ENCODE results near the gene PCSK7.
"Not testable (repeated sequence)": the region's sequence is repeated elsewhere in the genome, so short reads cannot be mapped to it uniquely, and the experiment has no call there.

The PCSK7 gene, protein sequence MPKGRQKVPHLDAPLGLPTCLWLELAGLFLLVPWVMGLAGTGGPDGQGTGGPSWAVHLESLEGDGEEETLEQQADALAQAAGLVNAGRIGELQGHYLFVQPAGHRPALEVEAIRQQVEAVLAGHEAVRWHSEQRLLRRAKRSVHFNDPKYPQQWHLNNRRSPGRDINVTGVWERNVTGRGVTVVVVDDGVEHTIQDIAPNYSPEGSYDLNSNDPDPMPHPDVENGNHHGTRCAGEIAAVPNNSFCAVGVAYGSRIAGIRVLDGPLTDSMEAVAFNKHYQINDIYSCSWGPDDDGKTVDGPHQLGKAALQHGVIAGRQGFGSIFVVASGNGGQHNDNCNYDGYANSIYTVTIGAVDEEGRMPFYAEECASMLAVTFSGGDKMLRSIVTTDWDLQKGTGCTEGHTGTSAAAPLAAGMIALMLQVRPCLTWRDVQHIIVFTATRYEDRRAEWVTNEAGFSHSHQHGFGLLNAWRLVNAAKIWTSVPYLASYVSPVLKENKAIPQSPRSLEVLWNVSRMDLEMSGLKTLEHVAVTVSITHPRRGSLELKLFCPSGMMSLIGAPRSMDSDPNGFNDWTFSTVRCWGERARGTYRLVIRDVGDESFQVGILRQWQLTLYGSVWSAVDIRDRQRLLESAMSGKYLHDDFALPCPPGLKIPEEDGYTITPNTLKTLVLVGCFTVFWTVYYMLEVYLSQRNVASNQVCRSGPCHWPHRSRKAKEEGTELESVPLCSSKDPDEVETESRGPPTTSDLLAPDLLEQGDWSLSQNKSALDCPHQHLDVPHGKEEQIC

GRCh38 chr11:117231842-117232091, at the start of gene PCSK7:
TSS of gene PCSK7 (minus strand) at chr11:117232073. CDS start at chr11:117229844, 2,229 bp downstream.
- Histone ChIP-seq H3K27ac (peak within 1 kb of the TSS; percentile 86 to 94), H3K27me3 (no peaks in the 10 kb centered on the region), H3K9me3 (no peaks in the 10 kb centered on the region), H3K4me3 (peak within 1 kb of the TSS; percentile 66 to 83), H3K36me3 (peaks cover 16 to 35% (median 32%) of the 10 kb centered on the region in 3 donors), H3K4me1 (peaks cover 0 to 32% (median 26%) of the 10 kb centered on the region in 4 donors)
- intact Hi-C loops (cut with DNase I; ENCODE audit: low total_unique reads) = loop anchor here (5.0 to 10.0 kb wide), 4 partner anchors 39 to 447 kb away; partner anchors contain the start of genes BACE1 and ZPR1
- TF ChIP-seq, protein P1, sequence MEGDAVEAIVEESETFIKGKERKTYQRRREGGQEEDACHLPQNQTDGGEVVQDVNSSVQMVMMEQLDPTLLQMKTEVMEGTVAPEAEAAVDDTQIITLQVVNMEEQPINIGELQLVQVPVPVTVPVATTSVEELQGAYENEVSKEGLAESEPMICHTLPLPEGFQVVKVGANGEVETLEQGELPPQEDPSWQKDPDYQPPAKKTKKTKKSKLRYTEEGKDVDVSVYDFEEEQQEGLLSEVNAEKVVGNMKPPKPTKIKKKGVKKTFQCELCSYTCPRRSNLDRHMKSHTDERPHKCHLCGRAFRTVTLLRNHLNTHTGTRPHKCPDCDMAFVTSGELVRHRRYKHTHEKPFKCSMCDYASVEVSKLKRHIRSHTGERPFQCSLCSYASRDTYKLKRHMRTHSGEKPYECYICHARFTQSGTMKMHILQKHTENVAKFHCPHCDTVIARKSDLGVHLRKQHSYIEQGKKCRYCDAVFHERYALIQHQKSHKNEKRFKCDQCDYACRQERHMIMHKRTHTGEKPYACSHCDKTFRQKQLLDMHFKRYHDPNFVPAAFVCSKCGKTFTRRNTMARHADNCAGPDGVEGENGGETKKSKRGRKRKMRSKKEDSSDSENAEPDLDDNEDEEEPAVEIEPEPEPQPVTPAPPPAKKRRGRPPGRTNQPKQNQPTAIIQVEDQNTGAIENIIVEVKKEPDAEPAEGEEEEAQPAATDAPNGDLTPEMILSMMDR (IDR thresholded peaks at IDR 0.05) = no peak
- DNase-seq = peak in 1 of 2 donors; percentile 67

GRCh38 chr11:117281159-117281558, 49.3 kb upstream of the PCSK7 start:
- intact Hi-C loops (cut with DNase I; ENCODE audit: low total_unique reads) = no loop called here
- Histone ChIP-seq H3K4me1 (no peaks in the 10 kb centered on the region), H3K27ac (no peak overlapping the region), H3K36me3 (peaks cover 42 to 78% (median 58%) of the 10 kb centered on the region in 3 donors), H3K27me3 (no peaks in the 10 kb centered on the region), H3K4me3 (no peak overlapping the region), H3K9me3 (no peaks in the 10 kb centered on the region)
- TF ChIP-seq, protein P1 (IDR thresholded peaks at IDR 0.05) = no peak
- no peak for DNase-seq

DNA sequence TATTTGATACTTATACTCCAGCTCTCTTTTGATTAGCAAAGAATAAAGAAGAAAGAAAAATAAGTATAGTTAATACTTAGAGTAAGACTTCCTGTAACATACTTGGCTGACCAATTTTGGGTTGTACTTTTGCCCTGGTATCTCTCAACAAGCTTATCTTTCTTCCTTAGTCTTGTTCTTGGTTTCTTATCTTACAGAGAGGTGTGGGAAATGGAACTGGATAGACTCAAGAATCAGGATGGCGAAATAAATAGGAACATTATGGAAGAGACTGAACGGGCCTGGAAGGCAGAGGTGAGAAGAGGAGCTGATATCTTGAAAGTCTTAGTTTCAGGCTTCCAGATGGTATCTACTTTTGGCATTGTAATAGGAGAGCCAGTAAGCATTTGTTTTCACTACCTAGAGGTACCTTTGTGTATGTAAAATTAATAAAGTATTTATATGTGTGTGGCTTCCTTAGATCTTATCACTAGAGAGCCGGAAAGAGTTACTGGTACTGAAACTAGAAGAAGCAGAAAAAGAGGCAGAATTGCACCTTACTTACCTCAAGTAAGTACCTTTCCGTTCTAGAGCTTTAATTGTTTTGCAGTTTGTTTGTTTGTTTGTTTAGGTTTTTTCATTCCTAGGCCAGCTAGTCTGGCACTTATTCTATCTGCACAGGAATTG, 48.0 kb upstream of the PCSK7 start:
- no peak overlapping the region for H3K4me3 ChIP-seq

GRCh38 chr11:117278347-117278746, 46.5 kb upstream of the PCSK7 start:
- Histone ChIP-seq H3K27ac (no peak overlapping the region), H3K4me1 (no peaks in the 10 kb centered on the region), H3K27me3 (no peaks in the 10 kb centered on the region), H3K36me3 (peaks cover 30 to 66% (median 38%) of the 10 kb centered on the region in 3 donors), H3K4me3 (no peak overlapping the region), H3K9me3 (no peaks in the 10 kb centered on the region)
- intact Hi-C loops (cut with DNase I; ENCODE audit: low total_unique reads) = no loop called here
- DNase-seq = no peak
- TF ChIP-seq, protein P1 (IDR thresholded peaks at IDR 0.05) = no peak

More for the DNA sequence above, 48.0 kb upstream of the PCSK7 start:
- Histone ChIP-seq H3K9me3 (no peaks in the 10 kb centered on the region), H3K27ac (no peak overlapping the region), H3K27me3 (no peaks in the 10 kb centered on the region), H3K4me1 (no peaks in the 10 kb centered on the region), H3K36me3 (peaks cover 38 to 75% (median 45%) of the 10 kb centered on the region in 3 donors)
- intact Hi-C loops (cut with DNase I; ENCODE audit: low total_unique reads) = no loop called here
- DNase-seq = no peak
- TF ChIP-seq, protein P1 (IDR thresholded peaks at IDR 0.05) = no peak

GRCh38 chr11:117273550-117274289, 41.8 kb upstream of the PCSK7 start:
- TF ChIP-seq, protein P1 (IDR thresholded peaks at IDR 0.05) = no peak
- intact Hi-C loops (cut with DNase I; ENCODE audit: low total_unique reads) = no loop called here

DNA sequence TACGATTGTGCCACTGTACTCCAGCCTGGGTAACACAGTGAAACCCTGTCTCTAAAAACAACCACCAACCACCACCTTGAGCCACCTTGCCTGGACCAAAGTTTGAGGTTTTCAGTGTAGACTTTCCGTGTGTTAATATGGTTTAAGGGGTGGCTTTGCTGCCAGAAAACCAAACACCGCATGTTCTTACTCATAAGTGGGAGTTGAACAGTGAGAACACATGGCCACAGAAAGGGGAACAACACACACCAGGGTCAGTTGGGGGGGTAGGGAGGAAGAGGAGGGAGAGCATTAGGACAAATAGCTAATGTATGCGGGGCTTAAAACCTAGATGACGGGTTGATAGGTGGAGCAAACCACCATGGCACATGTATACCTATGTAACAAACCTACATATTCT, 40.3 kb upstream of the PCSK7 start:
- intact Hi-C loops (cut with DNase I; ENCODE audit: low total_unique reads); H3K9me3 ChIP-seq; H3K4me3 ChIP-seq; DNase-seq; H3K27me3 ChIP-seq; H3K27ac ChIP-seq; H3K4me1 ChIP-seq: not testable (repeated sequence)
- H3K36me3 ChIP-seq = peaks cover 0 to 36% (median 9%) of the 10 kb centered on the region in 3 donors

More at GRCh38 chr11:117273550-117274289, 41.8 kb upstream of the PCSK7 start:
- H3K4me1 ChIP-seq = no peaks in the 10 kb centered on the region
- no peak overlapping the region for H3K27ac ChIP-seq
- no peak overlapping the region for H3K4me3 ChIP-seq
- DNase-seq = no peak
- H3K27me3 ChIP-seq = no peaks in the 10 kb centered on the region
- no peaks in the 10 kb centered on the region for H3K9me3 ChIP-seq
- H3K36me3 ChIP-seq = peaks cover 0 to 36% (median 7%) of the 10 kb centered on the region in 3 donors

All from tibial artery (tissue), 4 donors.